GM19468 (cell line): ENCODE data around the gene DBF4B.
"Not testable (repeated sequence)": the region's sequence is repeated elsewhere in the genome, so short reads cannot be mapped to it uniquely, and the experiment has no call there.

Experiments
- ATAC-seq: cut with Tn5 transposase; IDR thresholded peaks from one replicate; pipeline ENCODE4 v1.9.1; 2021; ENCODE audit warnings: mild to moderate bottlenecking, moderate library complexity, moderate number of reproducible peaks; ENCODE audit not compliant: unreplicated experiment; ENCODE audit errors: extremely low read depth

The DBF4B gene

GRCh38 chr17:44722254-44722653 lies 13.8 kb downstream of the DBF4B start:
- ATAC-seq = no peak

GRCh38 chr17:44726121-44726520 lies 17.7 kb downstream of the DBF4B start:
- not testable (repeated sequence) for ATAC-seq

GRCh38 chr17:44733753-44734152 lies 25.3 kb downstream of the DBF4B start:
- ATAC-seq = no peak

- ATAC-seq = no peak
Measured at GRCh38 chr17:44734272-44734671, 25.8 kb downstream of the DBF4B start.

GRCh38 chr17:44736551-44737240 lies 28.2 kb downstream of the DBF4B start:
- no peak for ATAC-seq

GRCh38 chr17:44738214-44738906 lies 29.9 kb downstream of the DBF4B start:
- ATAC-seq = no peak

GRCh38 chr17:44741316-44741715 lies 32.9 kb downstream of the DBF4B start:
- ATAC-seq = no peak

GRCh38 chr17:44745301-44745700 lies 36.8 kb downstream of the DBF4B start:
- ATAC-seq = no peak

GRCh38 chr17:44745738-44746137 lies 37.3 kb downstream of the DBF4B start:
- not testable (repeated sequence) for ATAC-seq

GRCh38 chr17:44747566-44747965 lies 39.1 kb downstream of the DBF4B start:
- no peak for ATAC-seq

- no peak for ATAC-seq
Measured at GRCh38 chr17:44749076-44749979, 40.9 kb downstream of the DBF4B start.

GRCh38 chr17:44749980-44750318 lies 41.5 kb downstream of the DBF4B start:
- no peak for ATAC-seq

GRCh38 chr17:44751331-44751730 lies 42.9 kb downstream of the DBF4B start:
- no peak for ATAC-seq

- no peak for ATAC-seq
Measured at GRCh38 chr17:44751806-44752205, 43.3 kb downstream of the DBF4B start.

- no peak for ATAC-seq
Measured at GRCh38 chr17:44752953-44753861, 44.7 kb downstream of the DBF4B start.

- ATAC-seq = no peak
Measured at GRCh38 chr17:44754276-44754675, 45.8 kb downstream of the DBF4B start.

GRCh38 chr17:44755180-44755579 lies 46.7 kb downstream of the DBF4B start:
- ATAC-seq = not testable (repeated sequence)

GRCh38 chr17:44757045-44757917 lies 48.8 kb downstream of the DBF4B start:
- ATAC-seq = no peak

GRCh38 chr17:44757918-44758413 lies 49.5 kb downstream of the DBF4B start:
- ATAC-seq = no peak
